HG02588 (cell line): ENCODE results near the gene EXOC3L1.

Source experiments
- ATAC-seq: cut with Tn5 transposase; IDR thresholded peaks from one replicate; pipeline ENCODE4 v1.9.1; 2021; ENCODE audit warnings: mild to moderate bottlenecking, moderate library complexity; ENCODE audit not compliant: unreplicated experiment

The EXOC3L1 gene

DNA sequence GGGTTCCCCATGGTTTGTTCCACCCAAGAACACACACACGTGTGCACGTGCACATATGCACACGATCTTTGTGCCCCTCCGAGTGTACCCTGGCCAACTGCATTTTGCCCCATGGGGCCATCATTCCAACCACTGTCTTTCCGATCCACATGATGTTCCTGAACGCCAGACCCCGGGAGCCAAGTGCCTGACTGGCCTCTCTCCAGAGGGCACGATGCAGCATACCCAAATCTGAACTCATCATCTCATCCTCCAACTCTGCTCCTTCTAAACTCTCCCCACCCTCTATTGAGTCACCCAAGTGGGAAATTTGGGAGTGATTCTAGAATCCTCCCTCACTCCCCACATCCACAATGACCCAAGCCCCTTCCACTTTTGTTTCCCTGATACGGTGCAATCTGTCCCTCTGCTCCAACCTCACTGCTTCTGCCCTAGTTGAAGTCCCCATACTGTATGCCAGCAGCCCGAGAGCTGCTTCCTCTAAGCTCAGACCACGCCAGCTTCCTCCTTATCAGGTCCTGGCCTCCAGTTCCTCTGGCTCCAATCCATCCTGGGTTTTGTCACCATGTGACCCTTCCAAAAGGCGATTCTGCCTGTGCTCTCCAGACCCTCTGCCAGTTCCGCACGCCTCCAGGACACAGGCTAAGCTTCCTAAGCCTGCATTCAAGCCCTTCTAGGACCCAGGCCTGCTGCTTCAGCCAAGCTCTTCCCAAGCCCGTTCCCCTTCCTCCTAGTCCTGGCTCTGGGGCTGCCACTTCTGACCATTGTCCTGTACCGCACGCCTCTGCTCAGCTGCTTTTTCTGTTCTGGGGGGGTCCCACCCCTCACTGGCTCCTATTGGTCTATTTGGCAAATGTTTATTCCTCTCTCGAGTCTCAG, 26.9 kb upstream of the EXOC3L1 start:
- no peak for ATAC-seq

DNA sequence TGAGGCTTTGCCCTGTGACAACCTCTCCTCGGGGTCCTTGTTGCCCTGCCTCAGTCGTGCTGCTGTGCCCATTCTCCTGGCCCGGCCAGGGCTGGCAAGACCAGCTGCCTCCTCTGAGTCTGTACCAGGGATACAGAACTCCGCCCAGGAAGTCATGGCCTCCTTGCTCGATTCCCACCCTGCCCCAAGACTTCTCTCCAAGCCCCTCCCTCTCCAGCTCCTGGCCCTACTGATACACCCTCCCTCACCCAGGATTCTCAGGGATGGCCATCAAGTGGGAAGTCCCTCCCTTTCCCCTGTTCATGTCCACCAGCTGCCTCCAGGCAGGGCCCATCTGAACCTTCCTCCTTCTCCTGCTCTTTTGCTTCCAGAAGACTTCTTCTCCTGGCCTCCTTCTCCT, 25.8 kb upstream of the EXOC3L1 start:
- ATAC-seq: no peak

DNA sequence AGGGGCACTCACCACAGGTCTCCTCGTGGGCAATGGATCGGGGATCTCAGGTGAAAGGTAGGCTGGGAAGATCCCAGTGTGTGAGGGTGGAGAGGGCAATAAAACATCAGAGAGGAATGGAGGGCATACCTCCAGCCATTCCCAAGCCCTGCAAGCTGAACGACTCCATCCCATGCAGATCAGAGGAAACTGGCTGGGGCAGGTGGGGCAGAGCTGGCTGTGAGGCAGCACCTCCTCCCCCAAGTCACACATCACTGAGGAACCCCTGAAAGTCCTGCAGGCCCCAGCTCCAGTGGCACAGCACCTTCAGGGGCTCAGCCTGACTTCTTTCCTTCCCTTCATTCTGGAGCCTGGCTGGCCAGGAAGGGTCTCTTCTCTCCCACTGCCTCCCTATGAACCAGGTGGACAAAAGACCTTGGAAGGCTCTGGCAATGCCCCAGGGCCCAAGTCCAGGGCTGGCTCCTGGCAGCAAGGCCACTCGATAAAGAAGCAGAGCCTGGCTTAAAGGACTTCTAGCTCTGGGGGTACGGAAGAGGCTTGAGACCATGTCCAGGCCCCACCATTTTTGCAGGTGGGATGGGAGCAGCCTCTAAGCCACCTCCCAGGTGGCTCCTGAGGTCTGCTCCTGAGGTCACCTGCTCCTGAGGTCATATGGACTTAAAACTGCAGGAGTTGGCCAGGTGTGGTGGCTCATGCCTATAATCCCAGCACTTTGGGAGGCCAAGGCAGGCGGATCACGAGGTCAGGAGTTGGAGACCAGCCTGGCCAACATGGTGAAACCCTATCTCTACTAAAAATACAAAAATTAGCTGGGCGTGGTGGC, 23.5 kb upstream of the EXOC3L1 start:
- no peak for ATAC-seq

DNA sequence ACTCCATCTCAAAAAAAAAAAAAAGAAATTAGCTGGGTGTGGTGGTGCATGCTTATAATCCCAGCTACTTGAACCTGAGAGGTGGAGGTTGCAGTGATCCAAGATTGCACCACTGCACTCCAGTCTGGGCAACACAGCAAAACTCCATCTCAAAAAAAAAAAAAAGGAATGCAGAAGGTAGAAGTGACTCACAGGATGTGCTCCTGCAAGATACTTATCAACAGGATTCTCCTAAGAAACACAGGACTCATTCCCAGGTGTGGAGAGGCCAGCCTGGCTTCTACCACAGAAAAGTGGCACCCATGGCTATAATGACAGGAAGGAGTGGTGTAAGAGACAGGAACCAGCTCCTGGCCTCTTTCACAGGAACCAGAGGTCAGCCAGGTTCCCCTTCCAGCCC, 22.8 kb upstream of the EXOC3L1 start:
- ATAC-seq: no peak

DNA sequence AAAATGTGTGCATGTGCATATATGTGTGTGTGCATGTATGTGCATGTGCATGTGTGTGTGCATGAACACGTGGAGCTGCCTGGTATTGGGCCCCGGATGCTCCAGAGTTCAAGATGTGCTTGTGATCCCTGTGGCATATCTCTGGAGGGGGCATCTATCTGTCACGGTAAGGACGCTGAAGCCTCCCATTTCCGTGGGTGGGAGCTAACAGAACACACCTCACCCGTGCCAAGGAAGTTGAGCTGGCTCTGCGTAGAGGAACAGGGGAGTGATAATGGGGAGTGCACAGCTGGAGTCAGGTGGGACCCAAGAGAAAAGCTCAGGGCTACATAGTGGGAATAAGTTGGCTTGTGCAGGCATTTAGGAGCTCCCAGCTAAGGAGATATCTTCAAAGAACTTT, 21.7 kb upstream of the EXOC3L1 start:
- ATAC-seq: no peak

DNA sequence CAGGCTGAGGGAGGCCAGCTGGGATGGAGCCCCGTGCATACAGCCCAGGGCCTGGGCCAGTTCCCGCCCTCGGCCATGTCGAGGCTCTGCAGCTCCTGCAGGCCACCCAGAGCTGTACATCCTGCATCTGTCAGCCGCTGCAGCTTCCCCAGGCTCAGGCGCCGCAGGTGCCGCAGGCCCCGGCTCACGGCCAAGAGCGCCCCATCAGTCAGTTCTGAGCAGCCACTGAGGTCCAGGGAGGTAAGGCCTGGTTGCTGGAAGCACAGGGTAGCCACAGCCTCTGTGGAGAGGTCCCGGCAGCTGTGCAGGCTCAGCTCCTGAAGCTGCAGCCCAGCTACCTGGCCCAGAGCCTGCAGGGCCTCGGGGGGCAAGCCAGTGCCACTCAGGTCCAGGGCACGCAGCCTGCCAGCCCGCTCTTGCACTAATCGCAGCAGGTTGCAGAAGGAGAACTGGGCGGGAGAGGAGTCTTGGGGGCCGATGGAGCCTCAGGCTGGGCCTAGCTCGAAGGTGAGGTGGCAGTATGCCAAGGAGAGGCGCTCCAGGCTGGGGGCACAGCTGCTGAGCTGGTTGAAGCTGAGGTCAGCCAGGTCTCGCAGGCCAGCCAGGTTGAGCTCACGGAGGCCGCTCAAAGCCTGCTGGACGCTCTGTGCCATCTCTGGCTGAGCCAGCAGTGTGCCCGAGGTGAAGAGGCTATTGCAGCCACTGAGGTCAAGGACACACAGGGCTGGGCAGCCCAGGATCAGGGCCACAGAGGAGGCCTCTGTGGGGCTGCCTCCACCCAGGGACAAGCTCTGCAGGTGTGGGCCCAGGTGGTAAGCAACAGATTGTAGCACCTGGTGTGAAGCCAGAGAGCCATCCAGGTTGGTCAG, 20.4 kb upstream of the EXOC3L1 start:
- no peak for ATAC-seq

DNA sequence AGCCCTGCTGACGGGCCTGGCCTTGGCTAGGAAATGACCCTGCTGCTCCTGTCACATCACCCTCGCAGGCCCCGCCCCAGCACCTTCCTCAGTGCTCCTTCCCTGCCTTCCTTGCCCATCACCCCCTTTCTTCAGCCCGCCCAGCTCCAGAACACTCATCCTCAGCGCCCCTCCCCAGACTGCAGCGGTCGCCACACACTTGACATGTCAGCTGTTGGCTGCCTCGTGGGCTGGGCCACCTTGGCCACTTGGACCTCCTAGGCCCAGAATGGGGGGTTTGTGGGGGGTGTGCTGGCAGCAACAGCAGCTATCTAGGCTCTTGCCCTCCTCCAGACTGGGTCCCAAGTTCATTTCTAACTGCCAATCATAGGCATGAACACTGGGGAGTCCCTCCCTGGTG, 19.6 kb upstream of the EXOC3L1 start:
- no peak for ATAC-seq

DNA sequence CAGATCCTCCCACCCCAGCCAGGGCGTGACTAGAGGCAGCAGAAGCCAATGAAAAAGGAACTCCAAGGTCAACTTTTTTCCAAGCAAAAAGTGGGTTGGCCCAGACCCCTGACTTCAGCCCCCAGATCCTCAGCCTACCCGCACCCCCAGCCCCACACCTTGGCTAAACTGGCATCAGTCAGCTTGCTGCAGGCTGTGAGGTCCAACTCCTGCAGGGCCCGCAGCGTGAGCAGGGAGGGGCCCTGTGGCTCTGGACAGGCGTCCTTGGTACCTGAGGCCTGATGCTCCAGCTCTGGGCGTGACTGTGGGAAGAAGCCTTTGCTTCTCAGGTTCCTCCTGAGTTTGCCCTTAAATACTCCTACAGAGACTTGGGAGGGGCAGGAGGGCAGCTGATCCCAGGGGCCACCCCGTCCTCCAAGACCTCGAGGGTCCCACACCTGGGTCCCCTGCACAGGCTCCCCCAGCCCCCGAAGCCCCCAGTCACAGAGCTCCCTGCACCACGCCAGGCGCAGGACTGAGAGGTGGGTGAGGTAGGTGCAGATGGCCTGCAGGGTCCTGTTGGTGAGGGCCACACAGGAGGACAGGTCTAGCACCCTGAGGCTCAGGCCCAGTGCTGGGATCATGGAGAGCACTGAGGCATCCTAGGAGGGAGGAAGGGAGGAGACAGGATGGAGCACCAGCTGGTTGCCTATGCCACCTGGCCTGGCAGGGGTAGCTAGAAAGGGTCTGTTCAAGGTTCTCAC, 18.4 kb upstream of the EXOC3L1 start:
- ATAC-seq: no peak

DNA sequence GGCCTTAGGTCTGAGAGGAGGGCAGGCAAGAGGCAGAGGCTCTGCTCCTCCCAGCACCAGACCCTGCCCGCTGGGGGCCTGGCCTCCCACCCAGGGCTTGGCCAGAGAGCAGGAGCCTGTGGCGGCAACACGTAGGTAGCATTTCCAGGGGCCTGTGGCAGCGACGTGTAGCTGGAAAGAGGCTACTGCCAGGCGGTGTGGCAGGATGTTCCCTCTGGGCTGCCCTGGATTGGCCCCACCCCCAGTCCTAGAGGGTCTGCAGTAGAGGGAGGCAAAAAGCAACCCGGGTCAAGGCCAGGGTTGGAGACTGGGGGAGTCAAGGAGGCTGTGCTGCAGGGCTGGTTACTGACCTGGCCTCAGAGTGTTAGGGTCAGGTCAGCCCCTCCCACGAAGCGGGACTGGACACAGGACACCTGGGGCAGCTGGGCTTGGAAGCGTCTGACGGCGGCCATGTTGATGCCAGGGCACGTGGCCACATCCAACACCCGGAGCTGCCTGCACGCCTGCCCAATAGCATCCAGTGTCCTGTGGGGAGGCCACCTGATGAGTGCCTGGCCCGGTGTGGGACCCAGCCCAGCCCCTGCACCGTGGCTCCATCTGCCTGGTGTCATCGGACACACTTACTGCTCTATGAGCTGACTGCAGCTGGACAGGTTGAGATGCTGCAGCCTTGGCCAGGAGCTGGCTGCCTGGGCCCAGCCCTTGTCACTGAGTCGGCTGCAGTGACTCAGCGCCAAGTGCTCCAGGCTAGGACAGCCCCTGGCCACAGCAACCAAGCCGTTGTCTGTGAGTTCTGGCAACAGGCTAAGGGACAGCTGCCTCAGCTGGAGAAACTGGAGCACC, 17.5 kb upstream of the EXOC3L1 start:
- ATAC-seq: no peak

DNA sequence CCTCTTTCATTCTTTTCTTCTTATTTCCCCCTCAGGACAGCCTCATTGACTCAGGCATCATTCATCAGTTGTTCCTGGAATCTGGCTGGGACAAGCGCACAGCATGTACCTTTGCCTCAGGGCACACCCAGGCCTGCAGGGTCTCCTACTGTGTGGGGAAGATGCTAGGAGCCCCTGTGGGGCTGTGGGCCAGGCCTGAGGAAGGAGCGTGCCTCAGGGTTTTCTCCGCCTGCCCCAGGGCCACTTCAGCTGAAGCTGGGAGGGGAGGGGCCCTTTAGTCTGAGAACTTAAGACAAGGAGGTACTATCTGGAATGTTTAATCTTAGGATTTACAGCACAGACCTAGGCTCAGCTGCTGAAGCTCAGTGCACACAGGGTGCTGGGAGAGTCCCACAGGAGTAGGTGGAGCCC, 16.9 kb upstream of the EXOC3L1 start:
- ATAC-seq: no peak

DNA sequence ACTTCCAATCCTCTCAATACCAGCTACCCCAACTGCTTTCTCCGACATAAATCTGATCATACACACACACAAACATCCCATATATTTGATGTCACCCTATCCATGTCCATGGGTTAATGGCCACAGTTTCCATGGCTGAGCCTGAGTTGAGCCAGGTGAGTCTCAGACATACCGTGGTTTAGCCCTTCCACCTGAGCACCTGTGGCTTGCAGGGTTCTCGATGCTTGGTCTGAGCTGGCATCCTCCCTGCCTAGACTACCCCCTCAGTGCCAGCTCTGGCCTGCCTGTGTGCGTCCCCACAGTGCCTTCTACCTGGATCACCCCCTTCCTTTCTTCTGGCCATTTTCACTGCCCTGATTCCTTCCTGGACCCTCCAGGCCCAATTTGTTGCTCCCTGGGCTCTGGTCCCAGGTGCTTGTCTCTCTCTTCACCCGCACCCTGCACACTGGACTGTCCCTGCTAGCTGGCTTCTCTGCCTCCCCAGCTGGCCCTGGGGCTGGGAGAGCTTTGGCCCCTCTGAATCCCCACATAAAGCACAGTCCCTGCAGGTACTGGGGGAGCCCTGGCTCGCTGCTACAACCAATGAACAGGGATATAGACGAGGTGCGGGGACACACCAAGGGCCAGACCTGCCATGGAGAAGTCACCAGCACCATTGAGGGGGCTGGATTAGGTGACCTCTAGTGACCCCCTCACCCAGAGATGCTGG, 16.3 kb upstream of the EXOC3L1 start:
- ATAC-seq: no peak

DNA sequence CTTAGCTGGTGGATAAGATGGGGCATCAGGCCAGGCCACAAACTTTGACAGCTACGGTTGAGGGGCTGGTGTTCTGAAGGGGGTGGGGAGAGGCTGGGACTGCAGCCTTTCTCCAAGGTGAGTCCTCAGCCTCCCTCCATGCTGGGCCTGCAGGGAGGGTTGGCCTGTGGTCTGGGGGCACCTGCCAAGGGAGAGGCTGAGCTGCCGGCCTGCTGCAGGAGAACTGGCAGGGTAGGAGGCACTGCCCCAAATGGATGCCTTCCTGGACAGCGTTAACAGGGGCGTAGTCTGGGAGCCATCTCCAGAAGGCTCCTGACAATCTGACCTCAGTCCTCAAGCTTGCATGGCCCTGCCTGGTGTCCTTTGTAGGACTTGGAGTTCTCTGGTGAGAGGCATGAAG, 14.1 kb upstream of the EXOC3L1 start:
- no peak for ATAC-seq

DNA sequence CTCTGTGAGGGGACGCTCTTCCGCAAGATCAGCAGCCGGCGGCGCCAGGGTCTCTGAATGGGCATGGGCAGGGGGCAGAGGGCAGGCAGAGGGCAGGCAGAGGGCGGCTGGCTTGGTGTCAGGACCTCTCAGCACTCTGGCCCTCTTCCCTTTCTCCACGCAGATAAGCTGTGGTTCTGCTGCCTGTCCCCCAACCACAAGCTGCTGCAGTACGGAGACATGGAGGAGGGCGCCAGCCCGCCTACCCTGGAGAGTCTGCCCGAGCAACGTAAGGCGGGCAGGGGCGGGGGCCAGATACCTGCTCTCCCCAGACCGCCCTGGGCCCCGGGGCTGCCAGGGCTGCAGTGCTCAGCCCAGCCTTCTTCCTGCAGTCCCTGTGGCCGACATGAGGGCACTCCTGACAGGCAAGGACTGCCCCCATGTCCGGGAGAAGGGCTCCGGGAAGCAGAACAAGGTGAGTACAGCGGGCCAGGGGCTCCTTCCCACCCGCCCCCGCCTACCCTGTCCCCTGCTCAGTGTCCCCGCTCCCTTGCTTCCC, 13.1 kb upstream of the EXOC3L1 start:
- no peak for ATAC-seq

DNA sequence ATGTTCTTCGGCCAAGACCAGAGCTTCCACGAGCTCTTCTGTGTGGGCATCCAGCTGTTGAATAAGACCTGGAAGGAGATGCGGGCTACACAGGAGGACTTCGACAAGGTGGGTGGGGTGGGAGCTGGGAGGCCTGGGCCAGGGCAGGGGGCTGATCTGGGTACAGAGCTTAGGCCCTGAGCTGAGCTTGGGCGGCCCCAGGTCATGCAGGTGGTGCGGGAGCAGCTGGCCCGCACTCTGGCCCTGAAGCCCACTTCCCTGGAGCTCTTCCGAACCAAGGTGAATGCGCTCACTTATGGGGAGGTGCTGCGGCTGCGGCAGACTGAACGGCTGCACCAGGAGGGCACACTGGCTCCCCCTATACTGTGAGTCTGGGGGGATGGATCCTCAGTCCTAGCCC, 12.5 kb upstream of the EXOC3L1 start:
- no peak for ATAC-seq

DNA sequence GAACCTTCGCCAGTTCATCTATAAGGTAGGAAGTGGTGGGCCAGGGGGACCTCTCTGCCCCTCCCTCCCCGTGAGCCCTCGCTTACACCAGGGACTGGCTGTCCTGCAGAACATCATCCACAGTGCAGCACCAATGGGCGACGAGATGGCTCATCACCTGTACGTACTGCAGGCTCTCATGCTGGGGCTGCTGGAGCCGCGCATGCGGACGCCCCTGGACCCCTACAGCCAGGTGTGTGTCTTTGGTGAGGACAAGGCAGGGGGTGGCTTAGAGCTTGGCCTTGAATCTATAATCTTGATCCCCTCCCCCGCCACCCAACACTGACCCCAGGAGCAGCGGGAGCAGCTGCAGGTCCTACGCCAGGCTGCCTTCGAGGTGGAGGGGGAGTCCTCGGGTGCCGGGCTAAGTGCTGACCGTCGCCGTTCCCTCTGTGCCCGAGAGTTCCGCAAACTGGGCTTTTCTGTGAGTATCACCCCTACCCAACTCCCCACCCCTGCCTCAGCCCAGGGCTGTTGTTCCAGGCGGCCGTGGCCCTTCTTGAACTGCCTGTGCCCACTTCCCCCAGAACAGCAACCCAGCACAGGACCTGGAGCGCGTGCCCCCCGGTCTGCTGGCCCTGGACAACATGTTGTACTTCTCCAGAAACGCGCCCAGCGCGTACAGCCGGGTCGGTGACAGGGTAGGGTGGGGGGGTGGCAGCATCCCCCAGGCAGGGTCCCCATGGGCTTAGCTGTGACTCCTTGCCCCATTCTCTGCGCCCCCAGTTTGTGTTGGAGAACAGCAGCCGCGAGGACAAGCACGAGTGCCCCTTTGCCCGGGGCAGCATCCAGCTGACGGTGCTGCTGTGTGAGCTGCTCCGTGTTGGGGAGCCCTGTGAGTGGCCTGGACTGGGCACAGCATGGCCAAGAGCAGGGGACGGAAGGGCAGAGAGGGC, 11.7 kb upstream of the EXOC3L1 start:
- ATAC-seq: no peak

DNA sequence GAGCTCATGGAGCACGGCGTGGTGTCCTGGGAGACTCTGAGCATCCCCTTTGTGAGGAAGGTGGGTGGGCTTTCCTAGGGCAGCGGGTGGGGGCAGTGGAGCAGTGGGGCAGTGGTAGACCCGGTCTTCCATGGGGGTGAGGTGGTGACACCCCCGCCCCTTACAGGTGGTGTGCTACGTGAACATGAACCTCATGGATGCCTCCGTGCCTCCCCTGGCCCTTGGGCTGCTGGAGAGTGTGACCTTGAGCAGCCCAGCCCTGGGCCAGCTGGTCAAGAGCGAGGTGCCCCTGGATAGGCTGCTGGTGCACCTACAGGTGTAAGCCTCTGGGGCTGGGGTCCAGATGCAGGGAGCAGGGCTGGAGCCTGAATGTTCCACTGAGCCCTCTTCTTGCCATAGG, 10.6 kb upstream of the EXOC3L1 start:
- ATAC-seq: no peak

DNA sequence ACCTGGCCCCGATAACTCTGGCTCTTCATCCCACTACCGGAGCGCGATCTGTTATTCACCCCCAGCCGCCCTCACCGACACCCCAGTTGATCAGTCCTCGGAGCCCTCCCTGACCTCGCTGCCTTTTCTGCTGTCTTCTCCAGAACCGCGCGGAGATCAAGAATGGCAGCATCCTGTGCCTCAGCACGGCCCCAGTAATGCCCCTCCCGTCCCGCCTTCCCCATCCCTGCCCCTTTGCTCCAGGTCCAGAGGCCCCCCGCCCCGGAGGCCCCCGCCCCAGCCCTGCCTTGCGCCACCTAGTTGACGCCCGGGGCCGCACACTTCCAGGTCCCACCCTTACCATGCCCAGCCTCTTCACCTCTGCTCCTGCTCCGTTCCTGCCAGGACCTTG, 9.9 kb upstream of the EXOC3L1 start:
- no peak for ATAC-seq
